HEK293 (cell line): ENCODE results near the gene ZC3H18.

Source experiments
- CTCF ChIA-PET: fragments of 350-600 bp; formaldehyde crosslinking; extraction: SDS; loops from one replicate; lab custom pipeline; 2021; ENCODE audit warnings: antibody characterized with exemption; lab: Yijun Ruan, JAX
- POLR2A ChIA-PET: fragments of 300-600 bp; formaldehyde crosslinking; extraction: SDS; loops from one replicate; lab custom pipeline; 2020; ENCODE audit warnings: antibody characterized with exemption, inconsistent platforms; lab: Yijun Ruan, JAX
- H3K27ac ChIP-seq: fragments of 200-500 bp; sonication (Bioruptor generic); 2 replicates; pipeline ENCODE4 v1.5.1; 2014; ENCODE audit warnings: low read depth, low read length, control low read depth, inconsistent platforms; ENCODE audit errors: extremely low read depth
- H3K36me3 ChIP-seq, 2 experiments: fragments of 200-500 bp in 1 of 2; sonication (Bioruptor generic) in 1 of 2; 1 replicate in 1 of 2; 2 replicates in 1 of 2; pipeline ENCODE4 v1.5.1; 2014 to 2017; ENCODE audit warnings: inconsistent platforms in 2 of 2, low read length in 2 of 2; ENCODE audit not compliant: control insufficient read depth in 2 of 2, insufficient read depth in 1 of 2
- H3K4me1 ChIP-seq: fragments of 200-500 bp; sonication (Bioruptor generic); 2 replicates; pipeline ENCODE4 v1.5.1; 2014; ENCODE audit warnings: mild to moderate bottlenecking, low read length, inconsistent platforms; ENCODE audit not compliant: control insufficient read depth, insufficient read depth
- H3K4me3 ChIP-seq: 2 replicates; pipeline ENCODE4 v1.5.1; 2011; ENCODE audit warnings: low read depth, mild to moderate bottlenecking, control low read depth, low read length, moderate library complexity
- H3K9me3 ChIP-seq: fragments of 200-500 bp; sonication (Bioruptor generic); 2 replicates; pipeline ENCODE4 v1.5.1; 2014; ENCODE audit warnings: low read depth, low read length, inconsistent platforms; ENCODE audit not compliant: control insufficient read depth, insufficient read depth
- GLIS1 ChIP-seq: fragments of 450-650 bp; formaldehyde crosslinking; IDR thresholded peaks from 2 replicates; pipeline ENCODE4 v1.5.1; 2016; ENCODE audit warnings: missing biosample characterization, missing genetic modification characterization
- HOXC10 ChIP-seq: sonication (generic); formaldehyde crosslinking; IDR thresholded peaks from 2 replicates; pipeline ENCODE4 v1.8.1; 2023; ENCODE audit warnings: mild to moderate bottlenecking, missing genetic modification reagents
- KLF16 ChIP-seq: fragments of 450-650 bp; formaldehyde crosslinking; IDR thresholded peaks from 2 replicates; pipeline ENCODE4 v1.5.1; 2017; ENCODE audit warnings: missing biosample characterization, missing genetic modification characterization
- KLF17 ChIP-seq: fragments of 450-650 bp; formaldehyde crosslinking; IDR thresholded peaks from 2 replicates; pipeline ENCODE4 v1.5.1; 2016; ENCODE audit warnings: missing biosample characterization, missing genetic modification characterization
- PRDM4 ChIP-seq: fragments of 450-650 bp; formaldehyde crosslinking; IDR thresholded peaks from 2 replicates; pipeline ENCODE4 v1.5.1; 2017; ENCODE audit warnings: missing biosample characterization, missing genetic modification characterization
- SP2 ChIP-seq: fragments of 450-650 bp; formaldehyde crosslinking; IDR thresholded peaks from 2 replicates; pipeline ENCODE4 v1.5.1; 2016; ENCODE audit warnings: missing biosample characterization, missing genetic modification characterization
- SP7 ChIP-seq: fragments of 450-650 bp; formaldehyde crosslinking; IDR thresholded peaks from 2 replicates; pipeline ENCODE4 v1.5.1; 2016; ENCODE audit warnings: missing biosample characterization, missing genetic modification characterization
- ZBTB20 ChIP-seq: fragments of 450-650 bp; formaldehyde crosslinking; IDR thresholded peaks from 2 replicates; pipeline ENCODE4 v1.5.1; 2016; ENCODE audit warnings: missing biosample characterization, missing genetic modification characterization
- ZFP69B ChIP-seq: fragments of 450-650 bp; formaldehyde crosslinking; IDR thresholded peaks from 2 replicates; pipeline ENCODE4 v1.5.1; 2016; ENCODE audit warnings: missing biosample characterization, missing genetic modification characterization
- ZIC2 ChIP-seq: fragments of 450-650 bp; formaldehyde crosslinking; IDR thresholded peaks from 2 replicates; pipeline ENCODE4 v1.5.1; 2016; ENCODE audit warnings: missing biosample characterization, missing genetic modification characterization
- ZNF155 ChIP-seq: fragments of 450-650 bp; formaldehyde crosslinking; IDR thresholded peaks from 2 replicates; pipeline ENCODE4 v1.5.1; 2016; ENCODE audit warnings: missing biosample characterization, missing genetic modification characterization
- ZNF18 ChIP-seq: fragments of 450-650 bp; formaldehyde crosslinking; IDR thresholded peaks from 2 replicates; pipeline ENCODE4 v1.5.1; 2016; ENCODE audit warnings: missing biosample characterization, missing genetic modification characterization
- ZNF211 ChIP-seq: fragments of 450-650 bp; formaldehyde crosslinking; IDR thresholded peaks from 2 replicates; pipeline ENCODE4 v1.5.1; 2016; ENCODE audit warnings: low read depth, missing biosample characterization, missing genetic modification characterization
- ZNF341 ChIP-seq: fragments of 450-650 bp; formaldehyde crosslinking; IDR thresholded peaks from 2 replicates; pipeline ENCODE4; 2016; ENCODE audit warnings: low read depth, missing biosample characterization, missing genetic modification characterization
- ZNF398 ChIP-seq: fragments of 450-650 bp; formaldehyde crosslinking; IDR thresholded peaks from 2 replicates; pipeline ENCODE4 v1.5.1; 2017; ENCODE audit warnings: missing biosample characterization, missing genetic modification characterization
- ZNF433 ChIP-seq: fragments of 450-650 bp; formaldehyde crosslinking; IDR thresholded peaks from 2 replicates; pipeline ENCODE4 v1.5.1; 2016; ENCODE audit warnings: missing biosample characterization, missing genetic modification characterization, low read depth
- ZNF626 ChIP-seq: fragments of 450-650 bp; sonication (Bioruptor Pico); formaldehyde crosslinking; IDR thresholded peaks from 2 replicates; pipeline ENCODE4 v1.5.1; 2018; ENCODE audit warnings: missing biosample characterization, missing genetic modification characterization, inconsistent platforms
- ZNF768 ChIP-seq: fragments of 450-650 bp; formaldehyde crosslinking; IDR thresholded peaks from 2 replicates; pipeline ENCODE4 v1.5.1; 2018; ENCODE audit warnings: missing biosample characterization, mild to moderate bottlenecking, missing genetic modification characterization
- ZSCAN30 ChIP-seq: fragments of 450-650 bp; IDR thresholded peaks from 2 replicates; pipeline ENCODE4 v1.5.1; 2018; ENCODE audit warnings: missing biosample characterization, mild to moderate bottlenecking, missing genetic modification characterization, moderate library complexity
- ZXDB ChIP-seq: fragments of 450-650 bp; formaldehyde crosslinking; IDR thresholded peaks from 2 replicates; pipeline ENCODE4 v1.5.1; 2016; ENCODE audit warnings: missing biosample characterization, missing genetic modification characterization
- TF ChIP-seq, protein P1 (sequence below): fragments of 450-650 bp; formaldehyde crosslinking; IDR thresholded peaks from 2 replicates; pipeline ENCODE4 v1.5.1; 2016; ENCODE audit warnings: missing biosample characterization, missing genetic modification characterization, low read depth
- TF ChIP-seq, protein P2 (sequence below): fragments of 450-650 bp; formaldehyde crosslinking; IDR thresholded peaks from 2 replicates; pipeline ENCODE4 v1.5.1; 2016; ENCODE audit warnings: missing biosample characterization, missing genetic modification characterization
- TF ChIP-seq, protein P3 (sequence below): fragments of 450-650 bp; formaldehyde crosslinking; IDR thresholded peaks from 2 replicates; pipeline ENCODE4; 2016; ENCODE audit warnings: missing biosample characterization, missing genetic modification characterization

The ZC3H18 gene

DNA sequence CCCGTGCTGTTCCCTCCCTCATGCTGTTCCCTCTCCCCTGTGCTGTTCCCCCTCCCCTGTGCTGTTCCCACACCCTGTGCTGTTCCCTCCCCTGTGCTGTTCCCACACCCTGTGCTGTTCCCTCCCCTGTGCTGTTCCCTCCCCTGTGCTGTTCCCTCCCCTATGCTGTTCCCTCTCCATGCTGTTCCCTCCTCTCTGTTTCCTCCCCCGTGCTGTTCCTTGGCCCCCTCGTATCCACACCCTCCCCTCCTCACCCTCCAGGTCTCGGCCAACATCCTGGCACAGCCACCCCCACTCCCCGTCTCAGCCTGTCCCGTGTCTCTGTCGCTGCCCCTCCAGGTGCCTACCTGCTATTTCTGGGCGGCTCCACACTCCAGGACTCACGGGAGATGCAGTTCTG, 48.5 kb upstream of the ZC3H18 start (continued):
- peak; percentile 31 for TF ChIP-seq SP2 (tag by site-specific recombination)
- no peak for TF ChIP-seq ZNF433 (tag by site-specific recombination)
- TF ChIP-seq ZNF211 (tag by site-specific recombination), result no peak
- no peak for TF ChIP-seq SP7 (tag by site-specific recombination)
- no peak for TF ChIP-seq KLF16 (tag by site-specific recombination)
- TF ChIP-seq HOXC10 (CRISPR knock-in tag), result no peak
- TF ChIP-seq ZNF155 (tag by site-specific recombination), result no peak
- TF ChIP-seq PRDM4 (tag by site-specific recombination), result no peak
- TF ChIP-seq GLIS1 (tag by site-specific recombination), result peak; percentile 14; the same call in 1 of the 2 replicates
- no peak for TF ChIP-seq ZNF626 (tag by site-specific recombination)
- TF ChIP-seq, protein P1, sequence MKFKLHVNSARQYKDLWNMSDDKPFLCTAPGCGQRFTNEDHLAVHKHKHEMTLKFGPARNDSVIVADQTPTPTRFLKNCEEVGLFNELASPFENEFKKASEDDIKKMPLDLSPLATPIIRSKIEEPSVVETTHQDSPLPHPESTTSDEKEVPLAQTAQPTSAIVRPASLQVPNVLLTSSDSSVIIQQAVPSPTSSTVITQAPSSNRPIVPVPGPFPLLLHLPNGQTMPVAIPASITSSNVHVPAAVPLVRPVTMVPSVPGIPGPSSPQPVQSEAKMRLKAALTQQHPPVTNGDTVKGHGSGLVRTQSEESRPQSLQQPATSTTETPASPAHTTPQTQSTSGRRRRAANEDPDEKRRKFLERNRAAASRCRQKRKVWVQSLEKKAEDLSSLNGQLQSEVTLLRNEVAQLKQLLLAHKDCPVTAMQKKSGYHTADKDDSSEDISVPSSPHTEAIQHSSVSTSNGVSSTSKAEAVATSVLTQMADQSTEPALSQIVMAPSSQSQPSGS (tag by site-specific recombination), result no peak
- peak; percentile 72 for TF ChIP-seq ZNF398 (tag by site-specific recombination)
- TF ChIP-seq ZSCAN30 (tag by site-specific recombination), result no peak
- peak; percentile 95 for TF ChIP-seq ZNF341 (tag by site-specific recombination)
- 0 out of 2 replicates have a peak, but pooled peaks have one; percentile 4 for TF ChIP-seq ZNF768 (tag by site-specific recombination)
- TF ChIP-seq KLF17, result 0 out of 2 replicates have a peak, but pooled peaks have one; percentile 25
- no peak for TF ChIP-seq ZXDB (tag by site-specific recombination)
- 0 out of 2 replicates have a peak, but pooled peaks have one; percentile 2 for TF ChIP-seq ZIC2 (tag by site-specific recombination)

DNA sequence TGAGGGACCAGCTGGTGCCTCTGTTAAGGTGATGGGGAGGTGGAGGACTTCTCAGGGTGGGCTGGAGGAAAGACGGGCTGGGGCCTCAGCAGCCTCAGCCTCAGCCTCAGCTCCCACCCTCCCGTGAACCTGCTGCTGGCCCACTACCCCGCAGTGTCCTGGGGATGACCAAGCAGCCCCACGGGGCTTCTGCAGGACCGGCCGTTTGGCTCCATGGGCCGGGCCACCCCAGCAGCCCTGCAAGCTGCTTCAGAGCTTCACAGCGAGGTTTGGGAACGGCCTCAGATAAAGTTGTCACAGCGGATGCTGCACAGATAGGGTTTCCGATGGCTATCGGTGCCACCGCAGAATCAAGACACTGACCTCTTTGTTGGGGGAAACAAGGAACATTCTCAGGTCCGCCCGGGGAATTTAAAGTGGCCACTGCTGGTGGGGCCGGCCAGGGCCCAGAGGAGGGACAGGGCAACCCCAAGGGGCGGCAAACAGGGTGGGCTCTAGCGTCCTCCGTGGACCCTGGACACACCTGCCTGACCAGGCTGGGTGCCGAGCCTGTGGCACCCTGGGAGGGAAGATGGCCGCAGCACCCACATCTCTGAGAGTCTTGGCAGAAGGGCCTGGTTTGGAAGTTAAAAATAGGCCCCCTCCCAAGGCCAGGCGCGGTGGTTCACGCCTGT, 47.8 kb upstream of the ZC3H18 start:
- POLR2A ChIA-PET, result interaction anchor here (0.6 kb wide), 1 partner anchor 10 kb away, joined by 3 read pairs; no protein-coding TSS in a partner anchor
- Histone ChIP-seq H3K27ac (no peak overlapping the region), H3K36me3 (peaks cover 0 to 7% of the 10 kb centered on the region in 2 experiments; a peak in 1 of 3 replicates), H3K9me3 (no peaks in the 10 kb centered on the region), H3K4me3 (no peak overlapping the region), H3K4me1 (no peaks in the 10 kb centered on the region)
- TF ChIP-seq, protein P2, sequence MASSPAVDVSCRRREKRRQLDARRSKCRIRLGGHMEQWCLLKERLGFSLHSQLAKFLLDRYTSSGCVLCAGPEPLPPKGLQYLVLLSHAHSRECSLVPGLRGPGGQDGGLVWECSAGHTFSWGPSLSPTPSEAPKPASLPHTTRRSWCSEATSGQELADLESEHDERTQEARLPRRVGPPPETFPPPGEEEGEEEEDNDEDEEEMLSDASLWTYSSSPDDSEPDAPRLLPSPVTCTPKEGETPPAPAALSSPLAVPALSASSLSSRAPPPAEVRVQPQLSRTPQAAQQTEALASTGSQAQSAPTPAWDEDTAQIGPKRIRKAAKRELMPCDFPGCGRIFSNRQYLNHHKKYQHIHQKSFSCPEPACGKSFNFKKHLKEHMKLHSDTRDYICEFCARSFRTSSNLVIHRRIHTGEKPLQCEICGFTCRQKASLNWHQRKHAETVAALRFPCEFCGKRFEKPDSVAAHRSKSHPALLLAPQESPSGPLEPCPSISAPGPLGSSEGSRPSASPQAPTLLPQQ (tag by site-specific recombination), result peak; percentile 80
- TF ChIP-seq, protein P3, sequence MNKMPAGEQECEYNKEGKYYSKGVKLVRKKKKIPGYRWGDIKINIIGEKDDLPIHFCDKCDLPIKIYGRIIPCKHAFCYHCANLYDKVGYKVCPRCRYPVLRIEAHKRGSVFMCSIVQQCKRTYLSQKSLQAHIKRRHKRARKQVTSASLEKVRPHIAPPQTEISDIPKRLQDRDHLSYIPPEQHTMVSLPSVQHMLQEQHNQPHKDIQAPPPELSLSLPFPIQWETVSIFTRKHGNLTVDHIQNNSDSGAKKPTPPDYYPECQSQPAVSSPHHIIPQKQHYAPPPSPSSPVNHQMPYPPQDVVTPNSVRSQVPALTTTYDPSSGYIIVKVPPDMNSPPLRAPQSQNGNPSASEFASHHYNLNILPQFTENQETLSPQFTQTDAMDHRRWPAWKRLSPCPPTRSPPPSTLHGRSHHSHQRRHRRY (tag by site-specific recombination), result no peak
- TF ChIP-seq ZFP69B (peak; percentile 48; the same call in 1 of the 2 replicates), ZNF18 (tag by site-specific recombination) (no peak), ZBTB20 (tag by site-specific recombination) (no peak)
- CTCF ChIA-PET, result no interaction called here
